ACC112 (cell line): ENCODE measurements around the gene CFAP99.

Source experiments
- H2AFZ ChIP-seq: fragments of 200-600 bp; sonication (generic); one replicate; pipeline ENCODE4 v1.6.0; 2017; ENCODE audit warnings: antibody characterized with exemption, low read length; ENCODE audit not compliant: unreplicated experiment
- H3K27ac ChIP-seq: fragments of 200-600 bp; sonication (generic); 2 replicates; pipeline ENCODE4 v1.5.1; 2014; ENCODE audit warnings: low read depth, mild to moderate bottlenecking, antibody characterized with exemption, low read length, moderate library complexity
- H3K27me3 ChIP-seq: fragments of 200-600 bp; sonication (generic); 2 replicates; pipeline ENCODE4 v1.6.1; 2014; ENCODE audit warnings: mild to moderate bottlenecking, antibody characterized with exemption, low read length, moderate library complexity, mixed read lengths; ENCODE audit not compliant: insufficient read depth
- H3K36me3 ChIP-seq: fragments of 200-600 bp; sonication (generic); 2 replicates; pipeline ENCODE4 v1.6.1; 2016; ENCODE audit warnings: mild to moderate bottlenecking, antibody characterized with exemption, low read length, moderate library complexity, mixed read lengths; ENCODE audit not compliant: insufficient read depth
- H3K4me1 ChIP-seq: fragments of 200-600 bp; sonication (generic); one replicate; pipeline ENCODE4 v1.6.1; 2016; ENCODE audit warnings: low read length, mixed read lengths; ENCODE audit not compliant: insufficient read depth, unreplicated experiment, control insufficient read depth
- H3K4me3 ChIP-seq: fragments of 200-600 bp; sonication (generic); 2 replicates; pipeline ENCODE4 v1.5.1; 2014; ENCODE audit warnings: mild to moderate bottlenecking, low read depth, low read length
- H3K79me2 ChIP-seq: fragments of 200-600 bp; sonication (generic); one replicate; pipeline ENCODE4 v1.6.0; 2016; ENCODE audit warnings: low read length; ENCODE audit not compliant: control insufficient read depth, unreplicated experiment, insufficient read depth

CFAP99 gene

GRCh38 chr4:2441393-2442174 lies 22.8 kb downstream of the CFAP99 start:
- Histone ChIP-seq H3K27me3 (peaks cover 2% of the 10 kb centered on the region; the same call in 1 of the 2 replicates), H3K79me2 (no peaks in the 10 kb centered on the region), H2AFZ (no peak overlapping the region), H3K4me1 (no peaks in the 10 kb centered on the region), H3K4me3 (no peak overlapping the region), H3K36me3 (no peaks in the 10 kb centered on the region), H3K27ac (no peak overlapping the region)

GRCh38 chr4:2442175-2442993 lies 23.6 kb downstream of the CFAP99 start:
- Histone ChIP-seq H3K4me3 (no peak overlapping the region), H3K79me2 (no peaks in the 10 kb centered on the region), H3K4me1 (no peaks in the 10 kb centered on the region), H3K27me3 (peaks cover 9% of the 10 kb centered on the region), H3K27ac (no peak overlapping the region), H2AFZ (no peak overlapping the region), H3K36me3 (no peaks in the 10 kb centered on the region)

GRCh38 chr4:2443061-2443730 lies 24.4 kb downstream of the CFAP99 start:
- Histone ChIP-seq H2AFZ (no peak overlapping the region), H3K79me2 (no peaks in the 10 kb centered on the region), H3K4me3 (no peak overlapping the region)

GRCh38 chr4:2443956-2444740 lies 25.4 kb downstream of the CFAP99 start:
- H3K27ac ChIP-seq, result no peak overlapping the region
- H3K4me3 ChIP-seq, result no peak overlapping the region
- no peaks in the 10 kb centered on the region for H3K79me2 ChIP-seq
- H3K36me3 ChIP-seq, result no peaks in the 10 kb centered on the region
- H3K4me1 ChIP-seq, result no peaks in the 10 kb centered on the region
- H2AFZ ChIP-seq, result no peak overlapping the region
- peaks cover 12% of the 10 kb centered on the region for H3K27me3 ChIP-seq

More at GRCh38 chr4:2443061-2443730, 24.4 kb downstream of the CFAP99 start:
- H3K36me3 ChIP-seq, result no peaks in the 10 kb centered on the region
- H3K4me1 ChIP-seq, result no peaks in the 10 kb centered on the region
- H3K27me3 ChIP-seq, result peaks cover 9% of the 10 kb centered on the region
- H3K27ac ChIP-seq, result no peak overlapping the region

- peaks cover 12% of the 10 kb centered on the region for H3K27me3 ChIP-seq
- no peak overlapping the region for H2AFZ ChIP-seq
- no peaks in the 10 kb centered on the region for H3K79me2 ChIP-seq
- no peaks in the 10 kb centered on the region for H3K36me3 ChIP-seq
- H3K4me3 ChIP-seq, result no peak overlapping the region
- H3K27ac ChIP-seq, result no peak overlapping the region
- H3K4me1 ChIP-seq, result no peaks in the 10 kb centered on the region
Measured at GRCh38 chr4:2445130-2445529, 26.4 kb downstream of the CFAP99 start.

- Histone ChIP-seq H3K36me3 (no peaks in the 10 kb centered on the region), H3K4me3 (no peak overlapping the region), H2AFZ (no peak overlapping the region), H3K27ac (no peak overlapping the region), H3K27me3 (peaks cover 12% of the 10 kb centered on the region), H3K79me2 (no peaks in the 10 kb centered on the region), H3K4me1 (no peaks in the 10 kb centered on the region)
Measured at GRCh38 chr4:2445571-2445970, 26.8 kb downstream of the CFAP99 start.

- H2AFZ ChIP-seq, result no peak overlapping the region
- no peak overlapping the region for H3K27ac ChIP-seq
- no peaks in the 10 kb centered on the region for H3K79me2 ChIP-seq
- H3K4me1 ChIP-seq, result no peaks in the 10 kb centered on the region
- H3K27me3 ChIP-seq, result peaks cover 12% of the 10 kb centered on the region
- H3K36me3 ChIP-seq, result no peaks in the 10 kb centered on the region
- no peak overlapping the region for H3K4me3 ChIP-seq
Measured at GRCh38 chr4:2446656-2447564, 28.2 kb downstream of the CFAP99 start.

- Histone ChIP-seq H3K4me1 (no peaks in the 10 kb centered on the region), H3K79me2 (no peaks in the 10 kb centered on the region), H3K27ac (no peak overlapping the region), H3K4me3 (no peak overlapping the region), H3K27me3 (peaks cover 12% of the 10 kb centered on the region), H3K36me3 (no peaks in the 10 kb centered on the region), H2AFZ (no peak overlapping the region)
Measured at GRCh38 chr4:2448589-2448988, 29.8 kb downstream of the CFAP99 start.

GRCh38 chr4:2449051-2449450 lies 30.3 kb downstream of the CFAP99 start:
- H3K36me3 ChIP-seq, result no peaks in the 10 kb centered on the region
- H3K4me3 ChIP-seq, result no peak overlapping the region
- H3K27ac ChIP-seq, result no peak overlapping the region
- H3K4me1 ChIP-seq, result no peaks in the 10 kb centered on the region
- no peaks in the 10 kb centered on the region for H3K79me2 ChIP-seq
- H2AFZ ChIP-seq, result no peak overlapping the region
- peaks cover 12% of the 10 kb centered on the region for H3K27me3 ChIP-seq
